ENCODE data around the gene CDC42SE2.

DNA sequence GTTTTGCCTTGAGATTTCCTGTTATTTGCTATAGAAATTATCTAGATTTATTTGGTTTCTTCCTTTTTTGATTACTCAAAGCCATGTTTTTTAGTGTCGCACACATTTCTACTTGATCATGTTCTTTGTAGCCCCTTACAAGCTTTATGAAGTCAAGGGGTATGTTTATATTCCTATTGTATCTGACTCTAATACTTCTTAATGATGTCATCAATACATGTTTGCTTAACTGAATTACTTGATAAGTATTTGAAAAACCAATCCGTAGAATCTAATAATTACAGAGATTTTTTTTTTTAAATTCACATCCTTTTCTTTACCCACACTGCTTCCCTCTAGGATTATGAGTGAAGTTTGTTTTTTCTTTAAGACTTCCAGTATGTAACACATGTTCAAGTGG is 53.0 kb downstream of the CDC42SE2 start:
- TF ChIP-seq POLR2A (IDR thresholded peaks at IDR 0.05): no peak
- TF ChIP-seq CTCF (IDR thresholded peaks at IDR 0.05 in 4 of 5, conservative IDR thresholded peaks at IDR 0.05 in 1 of 5): no peak
